SU-DHL-6 (cell line): Measurements from ENCODE around the gene NKX2-2.

Source experiments
- H2AFZ ChIP-seq: fragments of 200-600 bp; sonication (generic); 2 replicates; pipeline ENCODE4 v1.6.1; 2014; ENCODE audit warnings: low read depth, mild to moderate bottlenecking, moderate library complexity, mixed read lengths, antibody characterized with exemption, low read length; ENCODE audit not compliant: severe bottlenecking
- H3F3A ChIP-seq: fragments of 200-600 bp; shearing (Covaris generic); 2 replicates; pipeline ENCODE4 v1.6.0; 2016; ENCODE audit warnings: antibody characterized with exemption, mild to moderate bottlenecking; ENCODE audit not compliant: insufficient read depth
- H3K27ac ChIP-seq: fragments of 200-600 bp; sonication (generic); 2 replicates; pipeline ENCODE4 v1.5.1; 2016; ENCODE audit warnings: low read depth, mild to moderate bottlenecking, low read length, moderate library complexity, mixed read lengths
- H3K27me3 ChIP-seq: fragments of 200-600 bp; sonication (generic), shearing (Covaris generic); 2 replicates; pipeline ENCODE4 v1.6.0; 2014; ENCODE audit warnings: mild to moderate bottlenecking, low read length
- H3K36me3 ChIP-seq: fragments of 200-600 bp; sonication (generic); 2 replicates; pipeline ENCODE4 v1.6.1; 2014; ENCODE audit warnings: mild to moderate bottlenecking, low read length, mixed read lengths
- H3K4me2 ChIP-seq: fragments of 300-600, 200-600 bp; shearing (Covaris generic), sonication (generic); 2 replicates; pipeline ENCODE4 v1.6.0; 2014; ENCODE audit warnings: low read length, low read depth, mild to moderate bottlenecking; ENCODE audit not compliant: poor library complexity, severe bottlenecking
- H3K4me3 ChIP-seq: fragments of 200-600 bp; sonication (generic); 2 replicates; pipeline ENCODE4 v1.5.1; 2014; ENCODE audit warnings: antibody characterized with exemption, low read length, mild to moderate bottlenecking, mixed read lengths; ENCODE audit not compliant: insufficient read depth, poor library complexity, severe bottlenecking
- H3K79me2 ChIP-seq: fragments of 200-600 bp; sonication (generic); 2 replicates; pipeline ENCODE4 v1.6.1; 2014; ENCODE audit warnings: mild to moderate bottlenecking, low read length, moderate library complexity; ENCODE audit not compliant: insufficient read depth
- H3K9ac ChIP-seq: fragments of 200-600 bp; sonication (generic); 2 replicates; pipeline ENCODE4 v1.7.0; 2014; ENCODE audit warnings: mild to moderate bottlenecking, low read length
- H3K9me2 ChIP-seq: fragments of 200-600 bp; sonication (generic); replicated peaks from 2 replicates; pipeline ENCODE4 v1.6.1; 2014; ENCODE audit warnings: low read length; ENCODE audit not compliant: insufficient read depth
- H3K9me3 ChIP-seq: fragments of 200-600 bp; sonication (generic); 2 replicates; pipeline ENCODE4 v1.6.1; 2014; ENCODE audit warnings: low read length, mixed read lengths; ENCODE audit not compliant: insufficient read depth
- H4K20me1 ChIP-seq: fragments of 200-600 bp; sonication (generic); 2 replicates; pipeline ENCODE4 v1.6.1; 2014; ENCODE audit warnings: low read depth, mild to moderate bottlenecking, antibody characterized with exemption, low read length, moderate library complexity, mixed read lengths
- EZH2phosphoT487 ChIP-seq: fragments of 200-600 bp; sonication (generic), shearing (Covaris generic); conservative IDR thresholded peaks from 2 replicates; pipeline ENCODE4 v1.6.1; 2018; ENCODE audit warnings: mild to moderate bottlenecking, antibody characterized with exemption, low read length, moderate library complexity, mixed read lengths
- TF ChIP-seq, protein P1 (sequence below): fragments of 200-600 bp; sonication (generic); IDR thresholded peaks from one replicate; pipeline ENCODE4 v1.5.1; 2017; ENCODE audit warnings: antibody characterized with exemption, mild to moderate bottlenecking, low read length, moderate library complexity; ENCODE audit not compliant: insufficient read depth, poor library complexity, severe bottlenecking

The NKX2-2 gene

GRCh38 chr20:21499641-21500040 lies 14.2 kb downstream of the NKX2-2 start:
- Histone ChIP-seq H3K27ac (no peak overlapping the region), H3F3A (no peaks in the 10 kb centered on the region), H2AFZ (no peak overlapping the region), H4K20me1 (no peaks in the 10 kb centered on the region), H3K36me3 (no peaks in the 10 kb centered on the region), H3K79me2 (no peaks in the 10 kb centered on the region), H3K4me2 (no peak overlapping the region), H3K9me3 (no peaks in the 10 kb centered on the region), H3K27me3 (no peaks in the 10 kb centered on the region), H3K4me3 (no peak overlapping the region), H3K9ac (no peak overlapping the region), H3K9me2 (no peaks in the 10 kb centered on the region)
- TF ChIP-seq, protein P1, sequence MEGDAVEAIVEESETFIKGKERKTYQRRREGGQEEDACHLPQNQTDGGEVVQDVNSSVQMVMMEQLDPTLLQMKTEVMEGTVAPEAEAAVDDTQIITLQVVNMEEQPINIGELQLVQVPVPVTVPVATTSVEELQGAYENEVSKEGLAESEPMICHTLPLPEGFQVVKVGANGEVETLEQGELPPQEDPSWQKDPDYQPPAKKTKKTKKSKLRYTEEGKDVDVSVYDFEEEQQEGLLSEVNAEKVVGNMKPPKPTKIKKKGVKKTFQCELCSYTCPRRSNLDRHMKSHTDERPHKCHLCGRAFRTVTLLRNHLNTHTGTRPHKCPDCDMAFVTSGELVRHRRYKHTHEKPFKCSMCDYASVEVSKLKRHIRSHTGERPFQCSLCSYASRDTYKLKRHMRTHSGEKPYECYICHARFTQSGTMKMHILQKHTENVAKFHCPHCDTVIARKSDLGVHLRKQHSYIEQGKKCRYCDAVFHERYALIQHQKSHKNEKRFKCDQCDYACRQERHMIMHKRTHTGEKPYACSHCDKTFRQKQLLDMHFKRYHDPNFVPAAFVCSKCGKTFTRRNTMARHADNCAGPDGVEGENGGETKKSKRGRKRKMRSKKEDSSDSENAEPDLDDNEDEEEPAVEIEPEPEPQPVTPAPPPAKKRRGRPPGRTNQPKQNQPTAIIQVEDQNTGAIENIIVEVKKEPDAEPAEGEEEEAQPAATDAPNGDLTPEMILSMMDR = no peak
- no peak for TF ChIP-seq EZH2phosphoT487

- H3K4me3 ChIP-seq = no peak overlapping the region
- H3K9ac ChIP-seq = no peak overlapping the region
- no peaks in the 10 kb centered on the region for H3F3A ChIP-seq
- H3K27me3 ChIP-seq = no peaks in the 10 kb centered on the region
- H4K20me1 ChIP-seq = no peaks in the 10 kb centered on the region
- no peak overlapping the region for H3K4me2 ChIP-seq
- H3K36me3 ChIP-seq = no peaks in the 10 kb centered on the region
- no peaks in the 10 kb centered on the region for H3K79me2 ChIP-seq
- H3K27ac ChIP-seq = no peak overlapping the region
- H3K9me3 ChIP-seq = no peaks in the 10 kb centered on the region
- TF ChIP-seq EZH2phosphoT487 = no peak
- TF ChIP-seq, protein P1 = no peak
- no peaks in the 10 kb centered on the region for H3K9me2 ChIP-seq
- no peak overlapping the region for H2AFZ ChIP-seq
Observed at GRCh38 chr20:21498635-21499034, 15.2 kb downstream of the NKX2-2 start.

GRCh38 chr20:21498195-21498594 lies 15.7 kb downstream of the NKX2-2 start:
- H3K4me2 ChIP-seq = no peak overlapping the region
- no peaks in the 10 kb centered on the region for H3K36me3 ChIP-seq
- no peaks in the 10 kb centered on the region for H4K20me1 ChIP-seq
- no peak overlapping the region for H3K4me3 ChIP-seq
- H3K79me2 ChIP-seq = no peaks in the 10 kb centered on the region
- no peak overlapping the region for H3K9ac ChIP-seq
- no peaks in the 10 kb centered on the region for H3F3A ChIP-seq
- TF ChIP-seq, protein P1 = no peak
- TF ChIP-seq EZH2phosphoT487 = no peak
- no peaks in the 10 kb centered on the region for H3K27me3 ChIP-seq
- no peak overlapping the region for H3K27ac ChIP-seq
- no peaks in the 10 kb centered on the region for H3K9me3 ChIP-seq
- H2AFZ ChIP-seq = no peak overlapping the region
- no peaks in the 10 kb centered on the region for H3K9me2 ChIP-seq

GRCh38 chr20:21496452-21496851 lies 17.4 kb downstream of the NKX2-2 start:
- Histone ChIP-seq H3K4me3 (no peak overlapping the region), H3K79me2 (no peaks in the 10 kb centered on the region), H3K27ac (no peak overlapping the region), H3F3A (no peaks in the 10 kb centered on the region), H3K9me3 (no peaks in the 10 kb centered on the region), H3K9me2 (no peaks in the 10 kb centered on the region), H4K20me1 (no peaks in the 10 kb centered on the region), H3K4me2 (no peak overlapping the region), H3K9ac (no peak overlapping the region), H3K36me3 (no peaks in the 10 kb centered on the region), H2AFZ (no peak overlapping the region), H3K27me3 (no peaks in the 10 kb centered on the region)
- TF ChIP-seq EZH2phosphoT487 = no peak
- TF ChIP-seq, protein P1 = no peak
